8988T (cell line): ENCODE results near the gene ATM.
A peak's percentile ranks its signal among the peaks of the same experiment; 100 is the strongest.

Experiments
- DNase-seq: peaks from one replicate; pipeline ENCODE4 v3.0.0; 2011

ATM gene

GRCh38 chr11:108222574-108223347, at the start of gene ATM, which contains the start of gene NPAT:
Gene ATM, plus strand, starts transcription at chr11:108223067. Its CDS starts 4,558 bp downstream, at chr11:108227625.
Gene NPAT, minus strand, starts transcription at chr11:108222638. Its CDS starts 102 bp downstream, at chr11:108222536.
- DNase-seq = peak; percentile 49

GRCh38 chr11:108177570-108177969, 45.3 kb upstream of the ATM start:
- DNase-seq = no peak

GRCh38 chr11:108193725-108194124, 29.1 kb upstream of the ATM start:
- DNase-seq = no peak

GRCh38 chr11:108196901-108197300, 26.0 kb upstream of the ATM start:
- DNase-seq = no peak

- DNase-seq = no peak
Measured at GRCh38 chr11:108197351-108197750, 25.5 kb upstream of the ATM start.

GRCh38 chr11:108198833-108199232, 24.0 kb upstream of the ATM start:
- no peak for DNase-seq

- DNase-seq = no peak
Measured at GRCh38 chr11:108199446-108200321, 23.2 kb upstream of the ATM start.

GRCh38 chr11:108203075-108203474, 19.8 kb upstream of the ATM start:
- DNase-seq = no peak

- no peak for DNase-seq
Measured at GRCh38 chr11:108204376-108204775, 18.5 kb upstream of the ATM start.

GRCh38 chr11:108204929-108205499, 17.9 kb upstream of the ATM start:
- no peak for DNase-seq

- no peak for DNase-seq
Measured at GRCh38 chr11:108206171-108206570, 16.7 kb upstream of the ATM start.

GRCh38 chr11:108206969-108207682, 15.7 kb upstream of the ATM start:
- DNase-seq = no peak

- DNase-seq = no peak
Measured at GRCh38 chr11:108207683-108208060, 15.2 kb upstream of the ATM start.

GRCh38 chr11:108210441-108210840, 12.4 kb upstream of the ATM start:
- no peak for DNase-seq

- DNase-seq = no peak
Measured at GRCh38 chr11:108213784-108214183, 9.1 kb upstream of the ATM start.

GRCh38 chr11:108216988-108217387, 5.9 kb upstream of the ATM start:
- no peak for DNase-seq

GRCh38 chr11:108218455-108218854, 4.4 kb upstream of the ATM start:
- DNase-seq = no peak

GRCh38 chr11:108218912-108219783, 3.7 kb upstream of the ATM start:
- DNase-seq = no peak

GRCh38 chr11:108220721-108221336, 2.0 kb upstream of the ATM start:
- DNase-seq = no peak

GRCh38 chr11:108221371-108221770, 1.5 kb upstream of the ATM start:
- DNase-seq = no peak

- no peak for DNase-seq
Measured at GRCh38 chr11:108221911-108222573, 825 bp upstream of the ATM start.
